D721Med (cell line): ENCODE results near the gene NAPEPLD.

Experiments used
- DNase-seq: peaks from one replicate; pipeline ENCODE4 v3.0.0; 2011; ENCODE audit warnings: low spot score; ENCODE audit not compliant: insufficient read length
- FAIRE-seq: peaks from 2 replicates; lab custom pipeline; 2011; peaks lifted over from hg19 to GRCh38; lab: Jason Lieb, UNC
- CTCF ChIP-seq: IDR thresholded peaks from 2 replicates; pipeline ENCODE4 v1.5.1; 2012; ENCODE audit warnings: mild to moderate bottlenecking, control low read depth; ENCODE audit not compliant: insufficient read depth; ENCODE audit errors: missing control alignments

The NAPEPLD gene

GRCh38 chr7:103074519-103075336 is 74.2 kb downstream of the NAPEPLD start, which contains the start of the genes ARMC10 and FBXL13:
TSS of gene ARMC10 (plus strand) at chr7:103075140. CDS start at chr7:103075273, 133 bp downstream.
TSS of gene FBXL13 (minus strand) at chr7:103074796.
- FAIRE-seq, result no peak
- peak; percentile 45 for DNase-seq
- no peak for TF ChIP-seq CTCF

GRCh38 chr7:103073989-103074518 is 74.8 kb downstream of the NAPEPLD start:
- no peak for FAIRE-seq
- no peak for TF ChIP-seq CTCF
- DNase-seq, result no peak

GRCh38 chr7:103071000-103071399 is 77.9 kb downstream of the NAPEPLD start:
- FAIRE-seq (no peak), DNase-seq (no peak)
- no peak for TF ChIP-seq CTCF

GRCh38 chr7:103068414-103069403 is 80.2 kb downstream of the NAPEPLD start:
- FAIRE-seq (no peak), DNase-seq (no peak)
- TF ChIP-seq CTCF, result no peak

GRCh38 chr7:103065667-103066066 is 83.2 kb downstream of the NAPEPLD start:
- TF ChIP-seq CTCF, result peak; percentile 50
- DNase-seq, result no peak
- FAIRE-seq, result no peak

- DNase-seq, result no peak
- no peak for FAIRE-seq
- TF ChIP-seq CTCF, result no peak
Observed at GRCh38 chr7:103063895-103064294, 85.0 kb downstream of the NAPEPLD start.
